Transverse colon (tissue), 4 donors: ENCODE data around the gene PCSK5. TPM values are rescaled to one million over a fixed set of nuclear protein-coding genes. Genes with fewer than 3 reads are reported as not detected.

Experiments
- DNase-seq: peaks from one replicate; pipeline ENCODE4 v3.0.0-alpha.2; 2019
- H3K27ac ChIP-seq, 4 donors: fragments of 200-600 bp; sonication (generic); 2 replicates each; pipeline ENCODE4 v1.5.1; 2016 to 2018; ENCODE audit warnings: inconsistent platforms in 4 of 4
- H3K27me3 ChIP-seq: fragments of 200-600 bp; sonication (generic); 2 replicates; pipeline ENCODE4 v1.5.1; 2017; ENCODE audit warnings: inconsistent platforms
- H3K36me3 ChIP-seq, 4 donors: fragments of 200-600 bp; sonication (generic); 2 replicates each; pipeline ENCODE4 v1.5.1; 2017 to 2019; ENCODE audit warnings: inconsistent platforms in 4 of 4
- H3K4me1 ChIP-seq, 4 donors: fragments of 200-600 bp; sonication (generic); 2 replicates each; pipeline ENCODE4 v1.5.1; 2017 to 2020; ENCODE audit warnings: inconsistent platforms in 4 of 4
- H3K4me3 ChIP-seq, 4 donors: fragments of 200-600 bp; sonication (generic); 1 replicate in 1 of 4; 2 replicates in 3 of 4; pipeline versions ENCODE4 v1.5.1 to v1.6.1; 2017 to 2019; ENCODE audit warnings: inconsistent platforms in 4 of 4
- H3K9me3 ChIP-seq, 2 donors: fragments of 200-600 bp; sonication (generic); 2 replicates each; pipeline ENCODE4 v1.5.1; 2017 to 2019; ENCODE audit warnings: inconsistent platforms in 2 of 2
- EP300 ChIP-seq: sonication (generic); formaldehyde crosslinking; IDR thresholded peaks from one replicate; pipeline ENCODE4 v1.6.1; 2017; ENCODE audit warnings: antibody characterized with exemption, low read depth
- POLR2A ChIP-seq: fragments of 450-650 bp; IDR thresholded peaks from one replicate; pipeline ENCODE4 v1.6.1; 2016; ENCODE audit warnings: antibody characterized with exemption, mild to moderate bottlenecking, moderate library complexity
- POLR2AphosphoS5 ChIP-seq, 3 donors: sonication (generic); formaldehyde crosslinking; IDR thresholded peaks; one replicate each; pipeline ENCODE4 v1.6.1; 2016; ENCODE audit warnings: antibody characterized with exemption in 3 of 3
- WGBS, 2 donors: methylation state at CpG; one replicate each; pipeline ENCODE4 v1.1.5; 2018; ENCODE audit warnings: low coverage in 1 of 2; 5-methylcytosine and 5-hydroxymethylcytosine counted together
- in situ Hi-C, 4 donors: fragments of 200-750 bp; cut with MboI; loops; one replicate each; pipeline versions ENCODE4 v1.15.0 to v1.15.1; 2017; ENCODE audit warnings: low sequenced_read_pairs in 3 of 4, low pct_ligation_motif_present in 1 of 4, low pct_unique_long_range_greater_than_20kb in 1 of 4
- intact Hi-C: fragments of 100-400 bp; cut with DNase I; formaldehyde crosslinking; loops from one replicate; pipeline ENCODE4 v1.15.1; 2023; ENCODE audit warnings: low total_unique reads
- total RNA-seq, 4 donors: library from RNA; depleted of rRNA; stranded (reverse); fragments of >200 nt; gene quantifications; one replicate each; pipeline ENCODE4 v1.1.0, GENCODE V29; 2016
- TF ChIP-seq, protein P1 (sequence below), 5 experiments: fragments of 200-600 bp in 3 of 5; fragments of 450-650 bp in 2 of 5; sonication (generic) in 3 of 5; IDR thresholded peaks; 1 replicate in 2 of 5; 2 replicates in 3 of 5; pipeline ENCODE4 v1.5.1; 2016 to 2017; ENCODE audit warnings: antibody characterized with exemption in 5 of 5, inconsistent platforms in 3 of 5, mild to moderate bottlenecking in 2 of 5, moderate library complexity in 1 of 5

Gene PCSK5
- total RNA-seq, 4 donors from 2014 or later, result 110 to 248 (median 127) TPM

DNA sequence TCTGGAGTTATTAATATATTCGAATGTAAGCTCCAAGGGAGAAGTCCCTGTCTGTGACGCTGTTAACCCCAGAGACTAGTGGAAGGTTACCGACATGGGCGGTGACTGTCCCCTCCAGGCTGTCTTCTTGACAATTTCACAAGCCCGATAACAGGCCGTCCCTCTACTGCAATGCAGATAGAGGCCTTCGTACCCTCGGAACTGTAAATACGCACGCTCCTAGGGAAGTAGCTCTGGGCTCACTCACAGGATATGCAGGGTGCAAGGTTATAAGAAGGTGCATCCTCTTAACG lies 504.4 kb downstream of the PCSK5 start:
- Histone ChIP-seq H3K27ac (peak overlapping the region; percentile 94 to 98 (median 96)), H3K9me3 (no peaks in the 10 kb centered on the region), H3K27me3 (no peaks in the 10 kb centered on the region), H3K4me3 (peak overlapping the region; percentile 68 to 99 (median 79)), H3K36me3 (no peaks in the 10 kb centered on the region), H3K4me1 (peaks cover 0 to 27% (median 15%) of the 10 kb centered on the region in 4 donors)
- peak; percentile 68 for DNase-seq
- in situ Hi-C loops (no loop called here), intact Hi-C loops (no loop called here)
- TF ChIP-seq, protein P1, sequence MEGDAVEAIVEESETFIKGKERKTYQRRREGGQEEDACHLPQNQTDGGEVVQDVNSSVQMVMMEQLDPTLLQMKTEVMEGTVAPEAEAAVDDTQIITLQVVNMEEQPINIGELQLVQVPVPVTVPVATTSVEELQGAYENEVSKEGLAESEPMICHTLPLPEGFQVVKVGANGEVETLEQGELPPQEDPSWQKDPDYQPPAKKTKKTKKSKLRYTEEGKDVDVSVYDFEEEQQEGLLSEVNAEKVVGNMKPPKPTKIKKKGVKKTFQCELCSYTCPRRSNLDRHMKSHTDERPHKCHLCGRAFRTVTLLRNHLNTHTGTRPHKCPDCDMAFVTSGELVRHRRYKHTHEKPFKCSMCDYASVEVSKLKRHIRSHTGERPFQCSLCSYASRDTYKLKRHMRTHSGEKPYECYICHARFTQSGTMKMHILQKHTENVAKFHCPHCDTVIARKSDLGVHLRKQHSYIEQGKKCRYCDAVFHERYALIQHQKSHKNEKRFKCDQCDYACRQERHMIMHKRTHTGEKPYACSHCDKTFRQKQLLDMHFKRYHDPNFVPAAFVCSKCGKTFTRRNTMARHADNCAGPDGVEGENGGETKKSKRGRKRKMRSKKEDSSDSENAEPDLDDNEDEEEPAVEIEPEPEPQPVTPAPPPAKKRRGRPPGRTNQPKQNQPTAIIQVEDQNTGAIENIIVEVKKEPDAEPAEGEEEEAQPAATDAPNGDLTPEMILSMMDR (IDR thresholded peaks at IDR 0.05), result peak in 2 of 5 experiments; percentile 26 to 28
- no peak for TF ChIP-seq EP300
- 0% methylated on average over 5 to 11 of the region's 11 CpGs for WGBS, 2 donors

DNA sequence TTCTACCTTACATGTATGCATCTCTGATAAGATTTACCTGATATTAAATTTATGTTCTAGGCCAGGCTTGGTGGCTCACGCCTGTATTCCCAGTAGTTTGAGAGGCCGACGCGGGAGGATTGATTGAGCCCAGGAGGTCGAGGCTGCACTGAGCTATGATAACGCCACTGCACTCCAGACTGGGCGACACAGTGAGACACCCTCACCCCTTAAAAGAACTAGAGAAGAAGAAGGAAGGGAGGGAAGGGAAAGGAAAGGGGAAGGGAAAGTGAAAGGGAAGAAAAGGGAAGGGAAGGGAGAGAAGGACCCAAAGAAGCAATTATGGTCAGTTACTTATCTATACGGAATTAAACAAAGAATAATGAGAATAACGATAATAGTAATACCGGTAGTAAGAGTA lies 504.9 kb downstream of the PCSK5 start:
- intact Hi-C loops (no loop called here), in situ Hi-C loops (no loop called here)
- no peak for TF ChIP-seq EP300
- TF ChIP-seq, protein P1 (IDR thresholded peaks at IDR 0.05), result no peak
- no peak for TF ChIP-seq POLR2AphosphoS5 (IDR thresholded peaks at IDR 0.05)
- no peak for TF ChIP-seq POLR2A

DNA sequence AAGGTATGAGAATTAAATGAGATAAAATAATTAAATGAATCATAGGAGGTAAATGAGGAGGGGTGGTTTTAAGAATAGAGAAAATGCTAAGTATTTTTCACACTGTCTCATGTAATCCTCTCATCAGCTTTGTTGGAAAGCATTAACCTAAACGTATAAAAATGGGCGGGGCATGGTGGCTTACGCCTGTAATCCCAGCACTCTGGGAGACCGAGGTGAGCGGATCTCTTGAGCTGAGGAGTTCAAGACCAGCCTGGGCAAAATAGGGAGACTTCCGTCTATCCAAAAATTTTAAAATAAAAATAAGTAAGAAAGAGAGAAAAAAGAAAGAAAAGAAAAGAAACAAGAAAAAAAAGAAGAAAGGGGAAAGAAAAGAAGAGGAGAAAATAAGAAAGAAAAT lies 505.7 kb downstream of the PCSK5 start:
- no peaks in the 10 kb centered on the region for H3K9me3 ChIP-seq
- H3K27ac ChIP-seq, result peak overlapping the region in 1 of 4 donors; percentile 94
- no peaks in the 10 kb centered on the region for H3K27me3 ChIP-seq

More for the DNA sequence above, 504.9 kb downstream of the PCSK5 start:
- H3K9me3 ChIP-seq, result no peaks in the 10 kb centered on the region
- H3K27me3 ChIP-seq, result no peaks in the 10 kb centered on the region
- DNase-seq, result no peak
- WGBS, 2 donors, result 67 to 74% methylated on average over 10 of the region's 10 CpGs
- peak overlapping the region; percentile 94 to 98 (median 96) for H3K27ac ChIP-seq
- no peaks in the 10 kb centered on the region for H3K36me3 ChIP-seq
- H3K4me3 ChIP-seq, result peak overlapping the region in 3 of 4 donors; percentile 78 to 99 (median 80)
- H3K4me1 ChIP-seq, result peaks cover 0 to 27% (median 15%) of the 10 kb centered on the region in 4 donors

DNA sequence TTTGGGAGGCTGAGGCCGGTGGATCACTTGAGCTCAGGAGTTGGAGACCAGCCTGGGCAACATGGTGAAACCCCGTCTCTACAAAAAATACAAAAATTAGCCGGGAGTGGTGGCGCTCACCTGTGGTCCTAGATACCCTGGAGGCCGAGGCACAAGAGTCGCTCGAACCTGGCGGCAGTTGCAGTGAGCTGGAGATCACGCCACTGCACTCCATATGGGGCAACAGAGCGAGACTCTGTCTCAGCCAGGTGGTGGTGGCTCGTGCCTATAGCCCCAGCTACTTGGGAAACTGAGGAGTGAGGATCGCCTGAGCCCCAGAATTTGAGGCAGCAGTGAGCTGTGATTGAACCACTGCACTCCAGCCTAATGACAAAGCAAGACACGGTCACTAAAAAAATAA lies 506.1 kb downstream of the PCSK5 start:
- no peaks in the 10 kb centered on the region for H3K27me3 ChIP-seq
- H3K9me3 ChIP-seq, result no peaks in the 10 kb centered on the region
- intact Hi-C loops (no loop called here), in situ Hi-C loops (no loop called here)
- WGBS, 2 donors, result 80 to 96% methylated on average over 1 to 13 of the region's 13 CpGs
- no peak overlapping the region for H3K27ac ChIP-seq
- H3K4me1 ChIP-seq, result peaks cover 0 to 27% (median 16%) of the 10 kb centered on the region in 4 donors
- TF ChIP-seq POLR2A, result no peak
- TF ChIP-seq POLR2AphosphoS5 (IDR thresholded peaks at IDR 0.05), result no peak
- TF ChIP-seq EP300, result no peak
- TF ChIP-seq, protein P1 (IDR thresholded peaks at IDR 0.05), result no peak
- no peaks in the 10 kb centered on the region for H3K36me3 ChIP-seq
- no peak for DNase-seq
- H3K4me3 ChIP-seq, result no peak overlapping the region

More for the DNA sequence above, 505.7 kb downstream of the PCSK5 start:
- DNase-seq, result no peak
- no peak overlapping the region for H3K4me3 ChIP-seq
- H3K36me3 ChIP-seq, result no peaks in the 10 kb centered on the region
- WGBS, 2 donors, result 75 to 83% methylated on average over 4 to 6 of the region's 6 CpGs
- in situ Hi-C loops, result no loop called here
- intact Hi-C loops, result no loop called here
- no peak for TF ChIP-seq POLR2AphosphoS5 (IDR thresholded peaks at IDR 0.05)
- no peak for TF ChIP-seq POLR2A
- no peak for TF ChIP-seq EP300
- TF ChIP-seq, protein P1 (IDR thresholded peaks at IDR 0.05), result no peak
- peaks cover 0 to 27% (median 15%) of the 10 kb centered on the region in 4 donors for H3K4me1 ChIP-seq
